GM21390 (cell line): ENCODE measurements around the gene IFT122.

Experiments used
- ATAC-seq: cut with Tn5 transposase; IDR thresholded peaks from one replicate; pipeline ENCODE4 v1.9.1; 2021; ENCODE audit not compliant: unreplicated experiment

The IFT122 gene

DNA sequence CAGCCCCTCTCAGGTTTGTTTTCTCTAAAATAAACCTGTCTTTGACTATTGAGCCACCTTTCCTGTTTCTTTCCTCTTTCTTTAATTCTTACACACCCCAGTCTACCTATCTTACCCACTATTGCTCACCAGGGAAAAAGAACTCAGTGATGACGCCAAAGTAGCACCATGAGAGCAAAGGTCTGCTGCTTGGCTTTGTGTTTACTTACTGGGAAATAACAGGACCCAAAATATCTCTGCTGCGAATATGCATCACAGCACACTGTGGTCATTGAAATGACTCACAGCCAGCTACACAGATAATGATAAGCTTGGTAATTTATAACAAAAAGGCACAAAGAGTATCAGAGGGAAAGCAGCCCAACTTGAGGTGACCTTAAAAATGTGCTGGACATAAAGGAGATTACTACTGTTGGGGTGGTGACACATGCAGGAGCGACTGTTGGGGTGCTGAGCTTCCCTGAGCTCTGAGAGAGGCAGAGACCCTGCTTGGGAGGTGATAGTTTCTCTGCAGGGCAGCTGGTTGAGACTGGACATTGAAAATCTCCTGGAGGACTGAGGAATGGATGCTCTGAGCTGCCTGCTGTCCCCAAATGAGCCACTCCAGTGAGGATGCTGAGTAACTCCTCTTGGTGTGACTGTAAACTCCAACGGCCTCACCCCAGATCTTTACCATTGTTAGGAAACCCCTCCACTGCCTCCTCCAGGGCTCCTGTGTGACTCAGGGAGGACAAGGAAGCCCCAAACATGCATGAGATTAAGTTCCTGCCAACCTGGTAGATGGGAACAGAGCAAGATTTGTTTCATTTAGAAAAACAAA lies 26.1 kb upstream of the IFT122 start:
- peak; percentile 81 for ATAC-seq

DNA sequence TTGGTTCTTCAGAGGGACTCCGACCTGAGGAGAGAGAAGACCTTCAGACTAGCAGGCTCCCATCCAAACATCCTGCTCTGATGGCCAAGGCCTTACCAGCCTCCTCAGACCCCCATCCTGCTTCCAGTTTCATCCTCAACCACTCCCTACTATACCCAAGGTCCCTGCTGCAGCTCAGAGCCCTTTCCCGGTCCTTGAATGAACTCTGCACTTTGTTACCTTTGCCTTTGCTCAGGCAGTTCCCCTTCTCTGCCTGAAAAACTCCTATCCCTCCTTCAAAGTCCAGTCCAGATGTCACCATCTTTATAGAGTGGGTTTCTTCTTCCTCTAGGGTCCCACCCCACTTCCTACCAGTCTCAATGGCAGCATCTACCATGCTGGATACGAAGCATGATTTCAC lies 24.6 kb upstream of the IFT122 start:
- ATAC-seq: no peak

DNA sequence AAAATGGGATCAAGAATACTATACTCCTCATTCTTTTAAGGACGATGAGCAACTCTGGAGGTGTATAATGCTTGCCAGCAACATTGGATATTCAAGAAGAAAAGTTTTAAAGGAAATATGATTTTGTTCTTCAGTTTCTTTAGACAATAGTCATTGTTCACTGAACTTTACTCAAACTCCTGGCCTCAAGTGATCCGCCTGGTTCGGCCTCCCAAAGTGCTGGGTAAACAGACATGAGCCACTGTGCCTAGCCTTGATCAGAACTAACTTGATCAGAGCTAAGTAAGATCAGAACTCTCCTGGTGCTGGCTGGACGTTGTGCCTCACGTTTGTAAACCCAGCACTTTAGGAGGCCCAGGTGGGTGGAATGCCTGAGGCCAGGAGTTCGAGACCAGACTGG lies 24.2 kb upstream of the IFT122 start:
- no peak for ATAC-seq

DNA sequence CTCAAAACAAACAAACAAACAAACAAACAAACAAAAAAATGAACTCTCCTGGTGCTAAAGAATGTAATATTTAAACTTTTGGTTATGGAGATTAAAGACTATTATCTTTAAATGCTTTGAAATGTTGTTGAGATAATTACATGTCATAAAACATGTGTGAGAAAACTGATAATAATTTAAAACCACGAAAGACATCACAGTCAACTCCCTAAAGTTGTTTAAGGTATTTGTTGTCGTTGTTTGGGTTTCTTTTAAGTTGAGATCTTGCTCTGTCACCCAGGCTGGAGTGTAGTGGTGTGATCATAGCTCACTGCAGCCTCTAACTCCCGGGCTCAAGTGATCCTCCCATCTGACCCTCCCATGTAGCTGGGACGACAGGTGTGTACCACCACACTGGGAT lies 23.6 kb upstream of the IFT122 start:
- no peak for ATAC-seq

DNA sequence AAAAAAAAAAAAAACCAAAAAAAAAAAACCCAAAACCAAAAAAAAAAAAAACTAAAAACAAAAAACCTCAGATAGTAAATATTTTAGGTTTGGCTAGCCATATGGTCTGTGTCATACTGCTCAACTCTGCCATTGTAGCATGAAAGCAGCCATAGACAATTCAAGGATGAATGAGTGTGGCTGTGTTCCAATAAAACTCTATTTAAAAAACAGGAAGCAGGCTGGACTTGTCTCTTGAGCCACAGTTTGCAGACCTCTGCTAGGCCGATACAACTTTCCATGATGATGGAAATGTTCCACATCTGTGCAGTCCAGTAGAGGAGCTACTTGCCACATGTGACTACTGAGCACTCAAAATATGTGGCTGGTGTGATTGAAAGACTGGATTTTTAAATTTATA lies 22.7 kb upstream of the IFT122 start:
- no peak for ATAC-seq

DNA sequence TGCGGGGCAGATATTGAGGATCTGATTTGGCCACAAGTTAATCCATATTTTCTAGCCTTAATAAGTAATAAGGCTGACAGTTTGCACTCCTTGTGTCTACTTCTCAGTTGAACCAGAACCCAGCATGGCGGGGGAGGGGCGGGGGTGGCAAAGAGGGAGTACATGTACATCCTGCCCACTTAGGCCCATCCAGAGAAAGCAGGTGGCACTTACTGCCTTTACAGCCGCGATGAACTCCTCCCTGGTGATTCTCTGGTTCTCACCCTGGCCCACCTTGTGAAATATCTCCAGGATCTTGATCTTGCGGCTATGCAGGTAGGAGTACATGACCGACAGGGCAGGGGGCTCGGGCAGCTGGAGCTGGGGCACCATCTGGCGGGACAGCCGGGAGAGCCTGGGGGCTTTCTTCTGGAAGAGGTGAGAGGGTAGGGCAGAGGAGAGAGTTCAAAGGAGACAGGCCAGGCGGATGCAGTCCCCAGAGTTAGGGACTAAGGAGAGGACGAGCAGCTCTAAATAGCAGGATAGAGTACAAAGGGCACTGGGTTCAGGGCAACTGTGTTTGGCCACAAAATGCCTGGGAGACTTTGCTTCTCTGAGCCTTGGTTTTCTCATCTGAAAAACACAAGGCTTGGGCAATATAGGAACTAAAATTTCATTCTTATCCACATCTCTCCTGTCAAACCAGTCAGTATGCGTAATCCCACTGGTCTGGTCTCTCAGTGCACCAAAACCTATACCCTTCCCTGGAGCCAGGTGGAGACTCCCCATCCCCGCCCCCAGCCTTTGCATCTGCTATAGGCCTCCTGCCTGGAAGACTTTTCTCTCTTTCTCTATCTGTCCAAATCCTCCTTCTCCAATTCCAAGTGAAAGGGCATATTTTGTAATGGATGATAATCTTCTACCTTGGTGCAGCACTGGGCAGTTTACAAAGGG lies 21.7 kb upstream of the IFT122 start:
- ATAC-seq: no peak

DNA sequence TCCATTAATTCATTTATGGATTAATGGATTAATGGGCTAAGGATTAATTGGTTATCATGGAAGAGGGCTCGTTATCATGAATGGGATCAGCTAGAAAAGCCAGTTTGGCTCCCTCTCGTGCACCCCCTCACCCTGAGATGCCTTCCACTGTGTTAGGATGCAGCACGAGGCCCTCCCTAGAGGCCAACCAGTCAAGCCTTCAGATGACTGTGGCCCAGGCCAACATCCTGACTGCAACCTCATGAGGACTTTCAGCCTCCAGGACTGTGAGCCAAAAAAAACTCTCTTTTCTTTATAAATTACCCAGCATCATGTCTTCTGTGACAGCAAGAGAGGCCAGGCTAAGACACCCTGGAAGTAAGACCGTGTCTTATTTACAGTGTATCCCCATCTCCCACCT lies 20.5 kb upstream of the IFT122 start:
- ATAC-seq: no peak

DNA sequence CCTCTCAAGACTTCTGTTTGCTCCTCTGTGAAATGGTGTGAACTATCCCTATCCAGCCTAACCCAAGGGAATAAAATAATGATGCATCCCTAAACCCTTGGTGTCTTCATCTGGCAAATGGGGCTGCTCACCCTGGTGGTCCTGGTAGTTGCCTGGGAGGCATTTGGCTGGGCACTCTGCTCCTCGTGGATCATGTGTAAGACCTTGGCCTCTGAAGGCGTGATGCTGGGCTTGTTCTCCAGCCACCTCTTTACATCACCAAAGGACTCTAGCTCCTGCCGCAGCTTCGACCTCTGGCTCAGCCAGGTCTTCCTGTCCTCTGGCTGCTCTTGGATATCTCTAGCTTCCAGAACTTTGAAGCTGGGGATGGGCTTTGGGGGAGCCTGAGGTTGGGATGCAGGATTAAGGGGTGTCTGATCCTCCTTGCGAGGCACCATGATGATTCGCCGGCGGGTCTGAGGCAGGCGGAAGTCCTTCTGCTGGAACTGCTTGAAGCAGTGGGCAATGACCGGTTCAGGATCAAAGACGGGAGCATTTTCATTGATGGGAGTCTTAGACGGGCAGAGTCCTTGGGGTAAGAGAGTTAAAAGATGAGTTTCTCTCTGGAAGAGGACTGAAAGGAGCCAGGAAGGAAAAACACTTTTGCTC lies 18.7 kb upstream of the IFT122 start:
- no peak for ATAC-seq

DNA sequence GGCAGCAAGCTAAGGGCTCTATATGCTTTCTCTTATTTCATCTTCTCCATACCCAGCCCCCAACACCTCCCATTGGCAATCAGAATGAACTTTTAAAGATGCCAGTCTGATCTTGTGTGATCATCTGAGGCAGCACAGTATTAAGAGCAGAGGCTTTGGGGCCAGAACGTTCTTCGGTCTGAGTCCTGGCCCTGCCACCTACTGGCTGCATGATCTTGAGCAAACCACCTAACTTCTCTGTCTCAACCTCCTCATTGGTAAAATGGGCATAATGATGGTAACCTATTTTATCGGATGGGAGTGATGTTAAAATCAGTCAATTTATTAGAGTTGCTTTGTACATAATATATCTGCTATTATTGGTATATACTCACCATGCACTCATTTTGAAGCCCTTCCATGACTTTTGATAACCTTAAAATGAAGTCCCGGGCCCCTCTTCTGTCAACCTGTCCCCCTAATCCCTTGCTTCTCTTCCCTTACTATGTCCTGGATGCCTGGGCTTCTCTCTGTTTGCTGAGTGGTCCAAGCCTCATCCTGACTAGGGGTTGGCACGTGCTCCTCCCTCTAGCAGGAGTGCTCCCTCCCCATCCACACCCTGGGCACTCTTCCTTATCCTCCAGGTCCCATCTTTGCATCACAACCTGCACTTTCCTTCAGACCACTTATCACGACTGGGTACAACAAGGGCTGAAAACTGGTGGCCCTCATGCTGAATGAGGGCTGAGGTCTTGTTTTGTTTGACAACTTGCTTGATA lies 17.9 kb upstream of the IFT122 start:
- no peak for ATAC-seq

DNA sequence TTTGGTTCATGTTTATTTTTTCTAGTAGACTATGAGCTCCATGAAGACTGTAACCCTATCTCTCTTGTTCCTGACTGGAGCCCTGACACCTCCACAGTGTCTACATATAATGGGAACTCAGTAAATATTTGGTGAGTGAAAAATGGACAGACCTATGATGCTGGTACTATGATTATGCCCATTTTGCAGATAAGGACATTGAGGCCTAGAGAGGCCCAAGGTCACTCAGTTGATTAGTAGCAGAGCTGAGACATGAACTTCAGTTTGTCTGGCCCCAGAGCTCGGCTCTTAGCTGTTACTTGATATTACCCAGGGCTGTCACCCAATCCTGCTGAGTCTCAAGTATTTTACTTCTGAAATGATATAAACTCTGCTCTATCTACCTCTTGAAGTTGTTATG lies 17.1 kb upstream of the IFT122 start:
- no peak for ATAC-seq

DNA sequence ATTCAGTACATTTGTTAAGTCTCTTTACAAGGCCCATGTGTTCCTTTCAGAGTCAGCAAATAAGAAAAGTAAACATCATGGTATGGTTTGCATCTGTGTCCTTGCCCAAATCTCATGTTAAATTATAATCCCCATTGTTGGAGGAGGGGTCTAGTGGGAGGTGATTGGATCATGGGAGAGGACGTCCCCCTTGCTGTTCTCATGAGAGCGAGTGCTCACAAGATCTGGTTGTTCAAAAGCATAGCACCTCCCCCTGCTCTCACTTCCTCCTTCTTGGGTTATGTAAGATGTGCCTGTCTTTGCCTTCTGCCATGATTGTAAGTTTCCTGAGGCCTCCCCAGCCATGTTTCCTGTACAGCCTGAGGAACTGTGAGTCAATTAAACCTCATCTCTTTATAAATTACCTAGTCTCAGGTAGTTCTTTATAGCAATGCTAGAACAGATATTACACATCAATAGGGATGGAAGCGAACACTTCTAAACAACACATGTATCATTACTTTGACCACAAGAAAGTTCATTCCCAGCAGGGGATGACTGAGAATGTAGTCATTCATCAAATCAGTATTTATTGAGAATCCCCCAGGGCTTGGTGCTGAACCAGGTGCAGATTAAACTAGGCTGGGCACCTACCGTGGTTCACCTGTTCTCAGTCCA lies 15.7 kb upstream of the IFT122 start:
- ATAC-seq: peak; percentile 68

DNA sequence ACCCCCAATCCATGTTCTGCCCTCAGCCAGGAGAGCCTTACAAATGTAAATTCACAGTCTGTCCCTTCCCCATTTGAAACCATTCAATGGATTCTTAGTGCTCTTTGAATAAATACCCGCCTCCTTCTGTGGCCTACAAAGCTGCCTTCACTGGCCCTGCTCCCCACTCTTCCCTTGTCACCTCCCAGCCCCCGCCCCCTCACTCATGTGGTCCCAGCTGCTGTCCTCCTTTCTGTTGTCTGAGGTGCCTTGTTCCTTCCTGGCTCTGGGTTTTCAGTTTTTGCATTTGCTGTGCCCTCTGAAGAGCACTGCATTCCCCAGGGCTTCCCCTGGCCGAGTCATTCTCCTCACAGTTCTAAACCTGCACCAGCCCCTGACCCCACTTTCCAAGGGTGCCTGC lies 14.8 kb upstream of the IFT122 start:
- ATAC-seq: no peak

DNA sequence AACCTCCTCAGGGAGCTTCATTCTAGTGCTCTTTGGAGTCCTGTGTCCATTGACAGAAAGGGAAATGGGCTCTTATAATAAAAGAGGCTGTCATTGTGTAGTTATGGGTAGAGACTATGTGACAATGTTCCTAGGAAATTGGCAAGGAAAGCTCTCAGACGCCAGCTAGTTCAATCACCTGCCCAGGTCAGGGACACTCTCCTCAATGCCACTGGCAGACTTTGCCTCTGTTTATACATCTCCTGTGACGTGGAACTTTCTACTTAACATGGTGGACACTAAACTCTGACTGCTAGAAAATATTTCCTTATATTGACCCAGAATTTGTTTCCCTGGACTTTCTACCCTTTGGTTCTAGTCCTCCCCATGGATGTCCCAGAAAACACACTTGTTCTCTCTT lies 14.4 kb upstream of the IFT122 start:
- ATAC-seq: no peak

DNA sequence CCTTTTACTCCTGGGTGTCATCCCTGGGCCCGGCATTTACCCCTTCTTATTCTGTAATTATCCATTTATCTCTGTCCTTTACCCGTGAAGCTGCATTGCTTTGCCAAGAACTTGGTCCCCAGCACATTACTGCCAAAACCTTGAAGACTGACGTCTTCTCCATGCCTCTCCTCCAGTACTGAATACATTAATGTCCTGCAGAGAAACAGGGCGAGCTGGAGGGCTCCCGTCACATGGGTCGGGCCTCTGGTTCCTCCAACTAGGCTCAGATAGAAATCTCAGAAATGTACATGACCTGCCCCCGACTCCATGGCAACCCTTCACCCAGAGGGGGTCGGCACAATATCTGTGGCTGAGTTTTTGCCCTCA lies 12.0 kb upstream of the IFT122 start:
- ATAC-seq: no peak

DNA sequence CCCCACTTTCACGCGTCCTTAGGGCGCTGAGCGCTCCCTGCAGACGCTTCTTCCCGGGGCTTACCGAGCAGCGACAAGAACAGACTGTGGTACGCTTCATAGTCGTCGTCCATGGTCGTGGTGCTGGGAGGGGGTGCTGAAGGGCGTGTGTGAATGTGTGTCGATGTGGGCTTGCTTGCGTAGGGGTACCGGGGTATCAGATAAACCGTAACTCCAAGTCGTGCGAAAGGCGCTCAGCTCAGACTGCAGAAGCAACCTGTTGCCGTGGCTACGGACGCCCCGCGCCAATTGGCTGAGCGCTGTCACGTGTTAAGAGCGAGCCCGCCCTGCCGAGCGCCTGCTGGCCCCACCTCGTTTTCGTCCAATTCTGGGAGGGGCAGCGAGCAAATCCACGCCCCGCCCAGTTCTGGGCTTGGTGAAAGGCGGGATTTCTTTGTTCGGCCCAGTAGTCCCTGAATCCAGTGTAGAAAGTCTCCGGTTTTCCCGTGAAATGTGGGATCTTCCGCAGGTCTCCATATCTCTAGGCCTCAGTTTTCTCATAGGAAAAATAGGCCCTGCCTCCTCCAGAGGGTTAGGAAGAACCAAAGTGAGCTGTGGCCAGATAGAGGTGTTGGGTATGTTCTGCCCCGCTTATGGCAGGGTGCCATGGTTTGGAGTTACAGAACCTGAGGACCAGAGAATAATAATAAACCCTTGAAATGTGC lies 11.5 kb upstream of the IFT122 start, which contains the start of gene EFCAB12:
Gene EFCAB12 (minus strand): TSS at position 261 of the 704 bp plus-strand sequence. CDS start 148 bp downstream, at position 113.
- ATAC-seq: peak; percentile 89

DNA sequence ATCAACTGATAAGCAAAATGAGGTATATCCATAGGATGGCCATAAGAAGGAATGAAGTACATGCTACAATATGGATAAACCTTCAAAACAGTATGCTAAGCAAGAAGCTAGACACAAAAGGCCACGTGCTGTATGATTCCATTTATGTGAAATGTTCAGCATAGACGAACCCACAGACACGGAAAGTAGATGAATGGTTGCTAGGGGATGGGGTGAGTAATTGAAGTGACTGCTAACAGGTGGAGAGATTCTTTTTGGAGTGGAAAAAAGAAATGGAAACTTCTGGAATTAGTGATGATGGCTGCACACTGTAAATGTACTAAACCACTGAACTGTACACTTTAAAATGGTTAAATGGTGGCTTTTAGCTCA lies 11.0 kb upstream of the IFT122 start:
- no peak for ATAC-seq

DNA sequence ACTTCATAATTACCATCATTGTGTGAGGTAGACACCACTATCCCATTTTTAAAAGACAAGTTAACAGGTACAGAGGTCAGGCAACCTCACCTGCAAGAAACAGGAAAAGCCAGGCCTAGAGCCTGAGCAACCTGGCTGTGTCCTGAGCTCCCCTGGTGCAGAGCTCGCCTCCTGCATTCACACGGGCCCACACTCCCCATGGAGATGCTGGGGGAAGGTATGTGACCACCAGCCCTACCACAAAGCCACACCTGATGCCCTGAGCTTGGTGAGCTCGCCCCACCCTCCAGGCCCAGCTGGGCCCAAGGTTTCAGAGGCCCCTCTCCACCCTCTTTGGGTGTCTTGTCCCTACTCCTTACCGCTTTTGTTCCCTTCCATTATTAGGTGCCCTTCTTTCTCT lies 10.4 kb upstream of the IFT122 start:
- no peak for ATAC-seq

DNA sequence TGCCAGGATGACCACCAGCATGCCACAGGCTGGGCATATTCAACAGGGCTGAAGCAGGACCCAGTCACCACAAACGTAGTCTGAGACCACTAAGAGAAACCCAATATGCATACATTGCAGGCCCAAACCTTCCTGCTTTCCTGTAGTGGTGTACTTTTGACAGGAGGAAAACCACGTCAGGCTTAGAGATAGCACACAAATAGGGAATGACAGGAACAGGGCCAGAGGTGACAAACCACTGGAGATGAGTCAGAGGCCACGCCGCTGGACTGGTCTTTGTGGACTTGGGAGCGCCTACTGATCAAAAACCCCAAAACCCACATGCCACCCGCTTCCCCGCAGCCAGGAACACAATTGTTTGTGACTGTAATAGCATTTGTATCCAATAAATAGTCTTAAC lies 8.0 kb upstream of the IFT122 start:
- ATAC-seq: no peak

DNA sequence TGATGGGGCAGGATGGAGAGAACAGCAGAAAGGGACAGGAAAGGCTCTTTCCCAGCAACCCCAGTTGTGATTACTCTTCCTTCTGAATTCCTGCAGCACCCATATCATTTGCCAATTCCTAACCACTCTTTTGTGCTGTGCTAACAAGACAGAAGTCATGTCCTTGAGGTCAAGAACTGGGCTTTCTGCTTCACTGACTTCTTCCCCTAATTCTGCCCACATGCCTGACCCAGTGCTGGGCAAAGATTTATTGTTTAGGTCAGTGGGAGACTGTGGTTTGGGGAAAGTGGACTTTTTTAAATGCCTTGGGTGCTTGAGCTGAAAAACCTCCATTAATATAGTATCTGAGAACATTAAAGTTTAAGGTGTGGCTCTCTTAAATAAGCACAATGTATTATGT lies 7.4 kb upstream of the IFT122 start:
- ATAC-seq: no peak

DNA sequence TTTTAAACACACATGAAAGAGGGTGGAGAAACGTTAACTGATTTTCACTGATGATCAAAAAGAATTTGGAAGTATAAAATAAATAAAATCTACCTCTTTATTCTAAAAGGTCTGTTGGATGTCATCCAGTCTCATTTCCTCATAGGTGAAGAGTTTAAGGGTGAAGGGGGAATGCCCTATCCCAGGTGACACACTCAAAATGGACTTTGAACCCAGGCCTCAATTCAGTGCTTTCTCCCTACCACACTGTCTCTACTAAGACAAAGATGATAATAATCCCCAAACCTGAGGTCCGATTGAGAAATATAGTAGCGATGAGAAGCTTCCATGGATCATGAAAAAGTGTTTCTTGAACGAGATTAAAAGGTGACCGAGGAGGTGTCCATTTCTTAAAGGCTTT lies 6.5 kb upstream of the IFT122 start:
- no peak for ATAC-seq
